ENCODE results near the gene TXNDC15.
"Not testable (repeated sequence)": the region's sequence is repeated elsewhere in the genome, so short reads cannot be mapped to it uniquely, and the experiment has no call there.

Gene TXNDC15

GRCh38 chr5:134877159-134877558 lies 3.0 kb downstream of the TXNDC15 start:
- DNase-seq (ENCODE audit: low read depth in 2 of 2): no peak

GRCh38 chr5:134878403-134878802 lies 4.2 kb downstream of the TXNDC15 start:
- no peak for DNase-seq (ENCODE audit: low read depth in 2 of 2)

GRCh38 chr5:134879456-134879855 lies 5.3 kb downstream of the TXNDC15 start:
- DNase-seq (ENCODE audit: low read depth in 2 of 2): no peak

- not testable (repeated sequence) for DNase-seq (ENCODE audit: low read depth in 2 of 2)
Observed at GRCh38 chr5:134880937-134881336, 6.8 kb downstream of the TXNDC15 start.

- DNase-seq (ENCODE audit: low read depth in 2 of 2): not testable (repeated sequence)
Observed at GRCh38 chr5:134881711-134882110, 7.5 kb downstream of the TXNDC15 start.

GRCh38 chr5:134887593-134888159 lies 13.5 kb downstream of the TXNDC15 start:
- no peak for DNase-seq (ENCODE audit: low read depth in 2 of 2)

- DNase-seq (ENCODE audit: low read depth in 2 of 2): no peak
Observed at GRCh38 chr5:134889335-134889734, 15.2 kb downstream of the TXNDC15 start.

- no peak for DNase-seq (ENCODE audit: low read depth in 2 of 2)
Observed at GRCh38 chr5:134891473-134891872, 17.3 kb downstream of the TXNDC15 start.

- no peak for DNase-seq (ENCODE audit: low read depth in 2 of 2)
Observed at GRCh38 chr5:134892282-134892681, 18.1 kb downstream of the TXNDC15 start.

GRCh38 chr5:134892926-134893325 lies 18.8 kb downstream of the TXNDC15 start:
- DNase-seq (ENCODE audit: low read depth in 2 of 2): no peak

- no peak for DNase-seq (ENCODE audit: low read depth in 2 of 2)
Observed at GRCh38 chr5:134893748-134894505, 19.8 kb downstream of the TXNDC15 start.

- no peak for DNase-seq (ENCODE audit: low read depth in 2 of 2)
Observed at GRCh38 chr5:134902071-134902801, 28.1 kb downstream of the TXNDC15 start.

- DNase-seq (ENCODE audit: low read depth in 2 of 2): peak; percentile 88 to 91
Observed at GRCh38 chr5:134904610-134905245, 30.6 kb downstream of the TXNDC15 start, which contains the start of gene PCBD2. PCBD2 (plus strand) TSS chr5:134905131; CDS start chr5:134905140, 9 bp downstream.

- peak in 1 of 2 donors; percentile 42 for DNase-seq (ENCODE audit: low read depth in 2 of 2)
Observed at GRCh38 chr5:134905246-134905996, 31.2 kb downstream of the TXNDC15 start.

GRCh38 chr5:134906811-134907210 lies 32.6 kb downstream of the TXNDC15 start:
- no peak for DNase-seq (ENCODE audit: low read depth in 2 of 2)

- not testable (repeated sequence) for DNase-seq (ENCODE audit: low read depth in 2 of 2)
Observed at GRCh38 chr5:134910752-134911151, 36.6 kb downstream of the TXNDC15 start.

GRCh38 chr5:134911285-134912206 lies 37.4 kb downstream of the TXNDC15 start:
- DNase-seq (ENCODE audit: low read depth in 2 of 2): no peak

GRCh38 chr5:134913254-134913653 lies 39.1 kb downstream of the TXNDC15 start:
- no peak for DNase-seq (ENCODE audit: low read depth in 2 of 2)

- no peak for DNase-seq (ENCODE audit: low read depth in 2 of 2)
Observed at GRCh38 chr5:134913795-134914194, 39.6 kb downstream of the TXNDC15 start.

GRCh38 chr5:134917070-134917815 lies 43.1 kb downstream of the TXNDC15 start:
- no peak for DNase-seq (ENCODE audit: low read depth in 2 of 2)
